HepG2 (cell line): ENCODE measurements around the gene PTPMT1. TPM values are rescaled to one million over a fixed set of nuclear protein-coding genes. Genes with fewer than 3 reads are reported as not detected.

Source experiments
- AKNA ChIP-seq: sonication (generic); formaldehyde crosslinking; IDR thresholded peaks from 2 replicates; pipeline ENCODE4 v1.4.0; 2020; ENCODE audit warnings: missing genetic modification reagents, borderline replicate concordance
- CCDC6 ChIP-seq: sonication (generic); formaldehyde crosslinking; IDR thresholded peaks from 2 replicates; pipeline ENCODE4 v1.8.1; 2022; ENCODE audit warnings: mild to moderate bottlenecking, missing genetic modification reagents, moderate library complexity
- DNMT1 ChIP-seq: sonication (generic); formaldehyde crosslinking; IDR thresholded peaks from 2 replicates; pipeline ENCODE4 v1.5.1; 2020; ENCODE audit warnings: mild to moderate bottlenecking, missing genetic modification reagents
- KLF15 ChIP-seq: sonication (generic); formaldehyde crosslinking; IDR thresholded peaks from 2 replicates; pipeline ENCODE4 v1.8.1; 2023; ENCODE audit warnings: borderline replicate concordance, mild to moderate bottlenecking, inconsistent platforms, missing genetic modification reagents, mixed read lengths
- KLF6 ChIP-seq: IDR thresholded peaks from 2 replicates; pipeline ENCODE4 v1.8.0; 2016; ENCODE audit warnings: missing biosample characterization, missing genetic modification reagents
- MYPOP ChIP-seq: sonication (generic); formaldehyde crosslinking; IDR thresholded peaks from 2 replicates; pipeline ENCODE4 v1.8.1; 2023; ENCODE audit warnings: mild to moderate bottlenecking, moderate library complexity, missing genetic modification reagents
- PLRG1 ChIP-seq: fragments of 450-650 bp; conservative IDR thresholded peaks from 2 replicates; pipeline ENCODE4 v1.6.1; 2016
- SPEN ChIP-seq: sonication (generic); formaldehyde crosslinking; IDR thresholded peaks from 2 replicates; pipeline ENCODE4 v1.5.1; 2020; ENCODE audit warnings: low read depth, mild to moderate bottlenecking, missing genetic modification reagents
- TP53 ChIP-seq: sonication (generic); formaldehyde crosslinking; conservative IDR thresholded peaks from 2 replicates; pipeline ENCODE4 v1.4.0; 2020; ENCODE audit warnings: missing genetic modification reagents
- ZBTB38 ChIP-seq: sonication (generic); formaldehyde crosslinking; IDR thresholded peaks from 2 replicates; pipeline ENCODE4 v1.5.1; 2020; ENCODE audit warnings: mild to moderate bottlenecking, missing genetic modification reagents
- ZFP1 ChIP-seq: IDR thresholded peaks from 2 replicates; pipeline ENCODE4 v1.6.1; 2016
- ZGPAT ChIP-seq: IDR thresholded peaks from 2 replicates; pipeline ENCODE4 v1.6.1; 2016; ENCODE audit warnings: mild to moderate bottlenecking
- ZNF333 ChIP-seq: sonication (generic); formaldehyde crosslinking; IDR thresholded peaks from 2 replicates; pipeline ENCODE4 v1.4.0; 2020; ENCODE audit warnings: mild to moderate bottlenecking, missing genetic modification reagents, borderline replicate concordance
- ZNF350 ChIP-seq: sonication (generic); formaldehyde crosslinking; IDR thresholded peaks from 2 replicates; pipeline ENCODE4 v1.4.0; 2020; ENCODE audit warnings: mild to moderate bottlenecking, low read depth, missing genetic modification reagents, borderline replicate concordance
- ZNF44 ChIP-seq: sonication (generic); formaldehyde crosslinking; IDR thresholded peaks from 2 replicates; pipeline ENCODE4 v1.5.1; 2020; ENCODE audit warnings: mild to moderate bottlenecking, missing genetic modification reagents
- ZNF574 ChIP-seq: sonication (generic); formaldehyde crosslinking; IDR thresholded peaks from 2 replicates; pipeline ENCODE4 v1.4.0; 2020; ENCODE audit warnings: missing genetic modification reagents
- ZNF691 ChIP-seq: sonication (generic); formaldehyde crosslinking; IDR thresholded peaks from 2 replicates; pipeline ENCODE4 v1.4.0; 2020; ENCODE audit warnings: missing genetic modification reagents, low read depth, mild to moderate bottlenecking, borderline replicate concordance
- polyA plus RNA-seq, 8 experiments: library from polyadenylated mRNA; depleted of rRNA in 3 of 8; stranded (reverse) in 7 of 8; unstranded in 1 of 8; fragments of >200 nt; fragmentation: Illumina TruSeq in 4 of 8; extraction: Trizol in 4 of 8; gene quantifications; 2 replicates each; pipeline versions ENCODE4 v1.2.1 to v1.2.3, GENCODE V29; 2011 to 2016; ENCODE audit warnings: low read depth in 4 of 8, missing spikeins in 1 of 8, mixed read lengths in 1 of 8; ENCODE audit not compliant: insufficient read depth in 1 of 8
- total RNA-seq, 5 experiments: library from RNA; depleted of rRNA; stranded (reverse); fragments of >200 nt; fragmentation: Illumina TruSeq; extraction: Trizol; gene quantifications; 2 replicates each; pipeline ENCODE4 v1.2.3, GENCODE V29; 2016; ENCODE audit warnings: low read depth in 1 of 5

PTPMT1 gene
- total and polyA plus RNA-seq, 2 of the 13 experiments (the other 11 are each of a cell fraction or from before 2014, with no cell fraction given): 55.6 to 129 TPM

- TF ChIP-seq ZNF574 (CRISPR knock-in tag) (peak; percentile 97), TP53 (CRISPR knock-in tag) (0 out of 2 replicates have a peak, but pooled peaks have one; percentile 25), MYPOP (CRISPR knock-in tag) (peak; percentile 88), CCDC6 (CRISPR knock-in tag) (peak; percentile 91), ZNF691 (CRISPR knock-in tag) (peak; percentile 98), DNMT1 (CRISPR knock-in tag) (no peak; the same call in 1 of the 2 replicates), KLF15 (no peak), PLRG1 (no peak), ZBTB38 (CRISPR knock-in tag) (peak; percentile 88), KLF6 (peak; percentile 78), ZFP1 (0 out of 2 replicates have a peak, but pooled peaks have one; percentile 53), SPEN (CRISPR knock-in tag) (peak; percentile 95), ZNF44 (CRISPR knock-in tag) (0 out of 2 replicates have a peak, but pooled peaks have one; percentile 69), ZNF350 (CRISPR knock-in tag) (peak; percentile 98), AKNA (CRISPR knock-in tag) (no peak), ZNF333 (CRISPR knock-in tag) (no peak), ZGPAT (peak; percentile 95)
Measured at GRCh38 chr11:47578524-47579494, 13.4 kb downstream of the PTPMT1 start, which contains the start of the genes KBTBD4 and NDUFS3 (continued).
